ENCODE measurements around the gene STK24.

STK24 gene

DNA sequence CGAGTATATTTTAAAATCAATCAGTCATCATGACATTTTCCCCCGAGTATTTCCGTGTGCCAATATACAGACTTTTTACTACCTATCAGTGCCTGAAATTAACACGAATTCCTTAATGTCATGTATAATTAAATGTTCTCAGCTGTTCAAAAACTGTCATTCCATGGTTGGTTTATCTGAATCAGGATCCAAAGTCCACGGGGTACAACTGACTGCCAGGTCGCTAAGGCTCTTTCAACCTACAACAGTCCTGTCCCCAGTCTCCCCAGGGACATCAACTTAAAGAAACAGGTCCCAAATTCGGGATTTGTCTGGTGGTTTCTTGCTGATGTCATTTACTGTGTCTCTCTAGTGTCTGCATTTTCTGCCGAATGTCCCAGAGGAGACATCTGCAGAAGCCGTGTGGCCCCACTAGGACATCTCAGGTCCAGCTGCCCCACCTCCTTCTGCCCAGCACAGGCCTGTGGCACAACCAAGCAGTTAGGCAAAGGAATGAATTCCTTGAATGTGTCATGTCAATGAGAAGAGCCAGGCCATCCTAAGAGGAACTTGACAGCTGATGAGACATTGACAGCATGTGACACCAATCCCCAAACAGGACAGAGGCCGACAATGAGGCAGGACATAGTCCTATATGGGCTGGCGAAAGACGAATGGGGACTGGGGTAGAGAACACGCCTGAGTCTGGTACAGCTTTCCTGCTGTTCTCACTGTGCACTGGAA lies 109.5 kb downstream of the STK24 start:
- DNase-seq = no peak

GRCh38 chr13:98466634-98467236 lies 110.2 kb downstream of the STK24 start:
- DNase-seq = no peak

DNA sequence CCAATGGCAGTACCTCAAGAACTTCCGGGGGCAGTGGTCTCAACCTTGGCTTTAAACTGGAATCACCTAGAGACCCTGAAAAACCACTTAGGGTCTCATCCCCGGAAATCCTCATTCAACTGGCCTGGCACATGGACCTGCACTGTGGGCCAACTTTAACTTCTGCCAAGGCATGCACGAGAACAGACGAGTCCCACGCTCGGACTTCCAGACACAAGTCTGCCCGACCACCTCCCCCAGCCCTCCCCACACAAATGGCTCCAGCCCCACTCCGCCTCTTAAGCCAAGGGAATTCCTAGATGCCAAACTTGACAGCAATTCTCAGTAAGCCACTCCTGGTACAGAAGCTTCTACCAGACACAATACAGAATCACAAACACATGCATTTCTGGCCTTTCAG lies 114.0 kb downstream of the STK24 start:
- no peak for DNase-seq

- no peak for DNase-seq
These were observed 114.5 kb downstream of the STK24 start for GRCh38 chr13:98462241-98462882.

GRCh38 chr13:98461486-98462240 lies 115.2 kb downstream of the STK24 start:
- no peak for DNase-seq

DNA sequence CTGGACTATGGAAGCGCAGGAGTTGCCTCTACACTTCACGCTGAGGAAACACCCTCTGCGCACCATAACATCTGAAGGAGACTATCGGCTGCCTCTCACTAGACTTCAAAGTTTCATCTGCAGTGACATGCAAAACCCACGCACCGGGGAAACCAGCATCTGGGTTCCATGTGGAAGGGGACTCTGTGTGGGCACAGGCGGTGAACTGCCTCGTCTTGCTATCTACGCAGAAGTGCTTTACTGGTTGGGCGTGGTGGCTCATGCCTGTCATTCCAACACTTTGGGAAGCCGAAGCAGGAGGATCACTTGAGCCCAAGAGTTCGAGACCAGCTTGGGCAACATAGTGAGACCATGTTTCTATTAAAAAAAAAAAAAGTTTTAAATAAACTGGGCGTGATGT lies 116.4 kb downstream of the STK24 start:
- DNase-seq = no peak

DNA sequence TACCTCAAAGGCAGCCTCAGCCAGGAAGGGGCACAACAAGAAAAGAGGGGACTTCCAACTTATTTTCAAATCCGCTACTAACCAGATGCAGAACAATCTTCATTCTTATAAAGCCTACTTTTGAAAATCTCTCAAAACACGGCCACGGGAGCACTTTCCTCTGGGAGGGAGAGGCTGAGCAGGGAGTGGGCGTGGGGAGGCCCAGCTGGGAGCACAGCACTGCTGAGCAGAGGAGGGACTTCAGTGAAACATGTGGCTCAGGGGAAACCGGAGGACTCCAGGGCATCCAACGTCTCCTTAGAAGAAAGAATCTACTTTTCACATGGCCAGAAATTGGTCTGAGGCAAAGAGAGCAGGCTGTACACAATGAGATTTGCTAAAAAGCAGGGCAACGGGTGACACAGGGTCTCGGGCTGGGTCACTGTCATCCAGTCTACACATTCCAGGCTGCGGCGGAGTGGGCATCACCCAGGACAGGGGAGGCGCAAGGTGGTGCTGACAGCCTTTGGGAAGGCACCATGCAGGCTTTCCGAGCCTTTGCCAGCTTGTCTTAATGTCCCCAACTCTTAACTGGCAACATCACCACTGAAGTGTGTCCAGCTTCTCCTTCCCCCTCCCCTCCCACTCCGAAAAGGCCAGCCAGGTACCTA lies 117.1 kb downstream of the STK24 start:
- DNase-seq = no peak

DNA sequence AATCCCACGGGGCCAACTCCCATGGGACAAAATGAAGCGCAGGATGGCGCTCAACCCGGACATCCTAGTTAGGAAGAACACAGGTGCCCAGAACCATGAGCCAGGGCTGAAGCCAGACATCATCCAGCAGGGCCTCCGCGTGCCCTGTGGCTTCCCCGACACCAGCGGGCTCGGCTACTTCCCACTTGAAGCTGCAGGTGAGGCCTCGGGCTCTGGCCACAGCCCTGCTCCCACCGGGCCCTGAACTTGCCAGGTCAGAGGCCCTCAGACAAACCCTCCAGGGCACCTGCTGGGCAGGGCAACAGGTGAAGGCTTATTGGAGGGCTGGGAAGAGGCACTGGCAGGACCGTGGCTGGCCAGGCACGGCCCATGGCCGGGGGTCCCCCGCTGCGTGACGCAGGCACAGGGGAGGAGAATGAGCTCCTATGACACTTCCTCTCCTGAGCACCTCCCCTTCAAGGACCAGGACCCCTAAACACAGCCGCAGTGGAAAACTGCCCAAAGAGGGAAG lies 117.7 kb downstream of the STK24 start:
- no peak for DNase-seq

DNA sequence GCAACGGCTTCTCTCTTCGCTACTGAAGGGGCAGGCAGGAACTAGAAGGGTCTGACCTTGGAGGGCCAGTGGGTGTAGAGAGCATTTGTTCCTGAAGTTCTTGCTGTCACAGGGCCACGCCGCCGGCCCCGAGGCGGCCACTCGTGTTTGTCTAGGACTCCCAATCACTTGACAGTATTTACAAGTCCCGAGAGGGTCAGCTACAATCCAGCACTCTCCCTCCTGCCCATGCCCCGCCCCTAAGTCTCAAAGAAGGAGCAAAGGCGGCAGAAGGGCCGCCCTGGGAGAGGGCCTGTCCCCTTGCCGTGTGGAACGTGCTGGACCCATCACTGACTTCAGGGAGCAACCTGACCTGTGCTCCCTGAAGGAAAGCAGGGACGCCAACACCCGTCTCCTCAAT lies 118.5 kb downstream of the STK24 start:
- no peak for DNase-seq

- no peak for DNase-seq
These were observed 119.9 kb downstream of the STK24 start for GRCh38 chr13:98457053-98457452.

- no peak for DNase-seq
These were observed 120.5 kb downstream of the STK24 start for GRCh38 chr13:98456413-98456845.

DNA sequence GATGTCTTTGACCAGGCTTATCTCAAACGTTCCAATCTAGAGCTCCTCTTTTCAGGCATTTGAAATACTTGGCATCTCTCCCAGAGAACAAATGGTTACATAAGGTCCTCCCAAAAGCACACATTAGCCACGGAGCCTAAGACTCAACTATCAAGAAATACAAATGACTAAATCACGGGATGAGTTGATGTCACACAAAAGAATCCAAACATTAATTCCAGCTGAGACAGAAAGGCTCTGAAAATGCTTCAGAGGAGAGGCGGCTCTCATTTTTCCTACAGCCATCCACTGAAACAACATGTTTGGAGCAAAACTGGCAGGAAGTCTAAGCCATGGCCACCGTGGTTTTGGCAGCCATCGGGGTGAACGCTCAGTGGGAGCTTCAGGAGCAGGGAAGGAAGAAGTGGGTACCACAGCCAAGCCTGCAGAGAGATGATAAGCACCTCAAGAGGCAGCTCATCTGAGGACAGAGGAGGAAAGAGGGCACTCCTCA lies 122.5 kb downstream of the STK24 start:
- DNase-seq = no peak

DNA sequence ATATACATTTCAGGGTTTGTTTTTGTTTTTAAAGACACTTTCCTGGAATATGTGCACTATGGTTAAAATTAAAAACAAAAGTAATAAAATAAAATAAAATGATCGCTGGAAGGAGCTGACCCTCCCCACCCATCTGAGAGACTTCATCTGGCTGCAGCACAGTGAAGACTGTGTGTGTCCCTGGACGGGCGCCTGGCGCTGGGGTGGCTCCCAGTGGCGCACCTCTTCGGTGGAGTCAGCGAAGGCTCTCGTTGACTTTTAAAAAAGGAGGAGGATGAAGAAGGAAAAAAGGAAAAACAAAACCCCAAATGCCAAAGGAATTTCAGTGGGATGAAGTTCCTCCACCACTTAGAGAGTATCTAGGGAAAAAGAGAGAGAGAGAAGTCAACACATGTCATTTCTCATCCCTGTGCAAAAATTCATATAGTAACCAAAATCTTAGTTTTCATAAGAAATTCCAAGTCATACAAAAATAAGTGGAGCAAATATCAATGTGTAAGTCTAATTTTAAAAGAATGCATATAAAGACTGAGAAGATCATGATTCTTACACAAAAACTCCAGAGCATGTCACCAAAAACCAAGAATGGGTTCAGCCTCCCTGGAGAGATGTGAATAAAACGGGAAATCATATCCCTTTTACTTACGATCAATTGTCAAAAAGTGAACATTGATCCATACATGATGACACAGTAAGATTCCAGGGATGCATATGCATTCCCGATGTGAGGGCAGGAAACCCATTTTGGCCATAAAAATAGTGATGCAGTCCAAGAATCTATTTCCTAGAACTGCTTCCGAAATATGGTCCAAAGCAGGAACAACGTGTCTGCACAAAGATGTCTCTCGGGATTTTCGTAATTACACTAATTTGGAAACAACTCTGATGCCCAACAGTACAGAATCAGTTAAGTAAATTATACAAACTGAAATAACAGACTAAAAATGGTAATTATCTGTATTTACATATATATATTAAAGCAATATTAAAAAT lies 123.8 kb downstream of the STK24 start:
- no peak for DNase-seq

GRCh38 chr13:98451676-98452470 lies 125.0 kb downstream of the STK24 start:
- DNase-seq = no peak

DNA sequence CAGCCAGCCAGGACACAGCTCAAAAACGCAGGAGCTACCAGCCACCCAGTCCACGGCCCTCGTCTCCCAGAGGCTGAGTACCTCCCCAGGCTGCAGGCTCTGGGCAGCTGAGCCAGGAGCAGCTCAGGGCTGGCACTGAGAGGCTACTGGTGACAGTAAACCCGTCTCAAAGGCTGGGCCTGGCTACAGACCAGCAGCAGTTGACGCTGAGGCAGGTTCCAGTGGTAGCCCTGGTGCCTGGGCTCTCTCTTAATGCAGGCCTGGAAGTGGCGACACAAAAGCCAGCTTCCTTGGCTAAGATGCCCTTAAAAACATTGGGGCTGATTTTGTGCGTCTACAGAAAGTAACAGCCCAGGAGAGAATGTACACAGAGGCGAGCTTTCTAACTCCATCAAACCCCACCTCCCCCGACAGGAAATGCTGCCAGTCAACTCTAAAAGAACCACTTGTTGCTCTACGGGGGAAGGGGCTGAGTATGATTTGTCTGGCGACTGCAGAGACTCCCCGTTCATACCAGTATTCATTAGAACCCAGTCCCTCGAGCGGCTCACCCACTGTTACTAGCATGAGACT lies 126.3 kb downstream of the STK24 start:
- DNase-seq = no peak

DNA sequence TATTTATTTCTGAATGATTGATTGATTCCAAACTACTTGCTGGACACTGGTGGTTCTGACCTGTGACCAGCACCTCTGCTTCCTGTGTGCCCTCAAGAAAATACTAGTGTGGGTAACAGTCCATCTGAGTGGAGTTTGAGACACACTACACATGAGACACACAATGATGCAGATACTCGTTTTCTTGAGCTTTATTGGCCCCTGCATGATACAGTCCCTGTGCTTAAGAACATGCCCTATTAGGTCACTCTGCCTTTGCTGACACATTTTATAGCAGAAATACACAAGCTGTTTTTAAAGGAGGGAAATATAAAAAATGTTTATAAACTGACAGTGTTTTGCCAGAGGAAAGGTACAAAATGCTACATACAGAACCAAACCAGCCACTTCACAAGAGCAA lies 126.9 kb downstream of the STK24 start:
- no peak for DNase-seq

- DNase-seq = no peak
These were observed 127.6 kb downstream of the STK24 start for GRCh38 chr13:98449273-98449672.

DNA sequence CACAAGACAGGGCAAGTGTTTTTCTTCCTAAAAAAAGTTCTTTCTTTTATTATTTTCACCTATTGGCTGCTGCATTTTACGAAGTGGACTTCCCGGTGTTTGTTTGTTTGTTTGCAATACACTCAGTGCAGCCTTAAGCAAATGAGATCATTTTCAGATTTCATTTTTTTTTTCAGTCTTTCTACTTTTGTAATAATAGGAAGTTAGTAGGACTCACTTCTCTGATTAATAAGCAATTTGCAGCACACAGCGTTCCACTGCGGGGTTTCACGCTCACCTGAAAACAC lies 128.3 kb downstream of the STK24 start:
- no peak for DNase-seq

DNA sequence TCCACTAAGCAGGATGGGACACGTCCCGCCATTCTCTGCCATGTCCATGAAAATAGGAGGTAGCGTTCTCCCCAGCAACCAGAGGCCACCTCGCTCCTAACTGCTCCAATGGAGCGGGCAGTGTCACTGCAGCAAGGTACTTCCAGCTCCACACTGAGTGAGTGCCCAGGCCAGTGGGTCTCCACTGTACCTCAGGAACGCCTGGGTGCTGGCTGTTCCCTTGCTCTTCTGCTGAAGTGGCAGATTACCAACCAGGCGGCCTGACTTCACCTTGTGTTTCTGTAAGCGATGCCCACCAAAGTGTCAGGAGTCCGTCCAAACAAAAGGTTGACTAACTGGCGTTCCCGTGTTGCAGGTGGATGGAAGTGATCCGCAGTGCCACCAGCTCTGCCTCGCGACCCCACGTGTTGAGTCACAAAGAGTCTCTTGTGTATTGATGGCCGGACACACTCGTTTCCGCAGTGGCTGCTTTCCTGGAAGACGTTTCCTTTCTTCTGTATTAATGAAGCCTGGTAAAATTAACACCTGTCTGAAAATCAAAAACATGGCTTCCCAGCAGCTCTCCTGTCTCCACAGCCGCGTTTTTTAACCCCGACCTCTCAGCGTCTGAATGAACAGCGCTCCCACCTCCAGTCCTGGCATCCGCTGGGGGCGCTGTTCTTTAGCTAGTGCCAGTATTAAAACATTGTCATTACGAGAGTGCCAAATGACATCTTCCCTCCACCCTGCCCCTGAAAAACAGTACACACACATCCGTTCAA lies 128.8 kb downstream of the STK24 start:
- DNase-seq = no peak

- DNase-seq = no peak
These were observed 129.8 kb downstream of the STK24 start for GRCh38 chr13:98447130-98447529.
